NCI-H2196 (cell line): Measurements from ENCODE around the gene MRTO4.
A peak's percentile ranks its signal among the peaks of the same experiment; 100 is the strongest.
"Not testable (repeated sequence)": the region's sequence is repeated elsewhere in the genome, so short reads cannot be mapped to it uniquely, and the experiment has no call there.

Experiments
- DNase-seq: peaks from one replicate; lab custom pipeline; 2025; ENCODE audit not compliant: unreplicated experiment; lab: John Stamatoyannopoulos, UW

Gene MRTO4

DNA sequence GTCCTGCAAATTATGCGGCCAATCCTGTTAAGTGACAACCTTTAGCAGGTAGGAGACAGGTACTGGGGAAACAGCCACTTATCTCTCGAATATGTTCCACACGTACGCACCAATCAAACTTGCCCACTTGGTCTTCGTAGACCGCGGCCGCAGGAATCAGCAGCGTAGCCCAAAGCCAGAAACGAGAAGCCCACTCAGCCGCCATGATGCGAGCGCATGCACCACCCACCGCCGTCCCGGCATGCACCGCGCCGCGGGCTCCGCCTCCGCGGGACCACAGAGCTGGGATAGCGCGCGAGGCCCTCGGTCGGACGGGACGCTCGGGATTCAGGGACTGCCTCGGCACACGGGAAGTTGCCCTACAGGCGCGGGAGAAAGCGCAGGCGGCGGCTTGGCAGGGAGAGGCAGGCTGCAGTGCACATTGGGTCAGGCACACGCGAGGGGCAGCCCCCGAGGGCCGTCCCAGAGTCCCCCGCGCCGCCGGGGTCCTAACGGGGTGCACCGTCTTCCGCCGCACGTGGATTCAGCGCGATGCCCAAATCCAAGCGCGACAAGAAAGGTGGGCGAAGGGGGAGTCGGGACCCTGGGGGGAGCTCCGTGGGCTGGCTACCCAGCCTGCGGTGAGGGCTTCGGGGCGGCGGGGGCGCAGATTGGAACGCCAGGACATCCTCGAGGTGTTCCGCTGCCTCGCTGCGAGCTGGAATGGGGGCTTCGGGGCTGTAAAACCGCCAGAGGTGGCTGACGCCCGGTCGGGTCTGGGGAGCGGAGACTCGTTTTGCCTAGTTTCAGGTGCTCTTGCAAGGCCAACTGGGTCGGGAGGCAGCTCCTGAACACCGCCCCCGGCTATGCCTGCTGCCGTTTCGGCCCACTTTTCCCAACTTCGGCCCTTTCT lies at the start of gene MRTO4, which contains the start of gene EMC1:
Gene MRTO4, plus strand, starts transcription at position 501 of the 892 bp plus-strand sequence. Its CDS starts 31 bp downstream, at position 532.
Gene EMC1, minus strand, starts transcription at position 220 of the 892 bp plus-strand sequence. Its CDS starts 15 bp downstream, at position 205.
- DNase-seq = peak; percentile 85

GRCh38 chr1:19202396-19202795 lies 49.2 kb upstream of the MRTO4 start:
- no peak for DNase-seq

DNA sequence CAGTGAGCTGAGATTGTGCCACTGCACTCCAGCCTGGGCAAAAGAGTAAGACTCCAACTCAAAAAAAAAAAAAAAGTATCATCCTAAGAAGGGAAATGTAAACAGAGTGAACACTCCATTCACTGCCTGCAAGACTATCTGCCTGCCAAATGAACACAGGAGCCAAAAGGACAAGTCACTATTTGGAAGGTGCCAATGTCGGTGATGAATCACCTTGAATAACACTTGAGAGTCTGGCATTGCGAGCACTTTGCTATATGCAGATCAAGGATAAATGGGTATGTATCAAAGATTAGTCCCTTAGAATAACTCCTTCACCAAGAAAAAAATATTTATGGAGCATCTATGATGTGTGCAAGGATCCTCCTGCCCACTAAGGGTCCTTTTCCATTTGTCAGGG lies 48.2 kb upstream of the MRTO4 start:
- DNase-seq = peak; percentile 50

DNA sequence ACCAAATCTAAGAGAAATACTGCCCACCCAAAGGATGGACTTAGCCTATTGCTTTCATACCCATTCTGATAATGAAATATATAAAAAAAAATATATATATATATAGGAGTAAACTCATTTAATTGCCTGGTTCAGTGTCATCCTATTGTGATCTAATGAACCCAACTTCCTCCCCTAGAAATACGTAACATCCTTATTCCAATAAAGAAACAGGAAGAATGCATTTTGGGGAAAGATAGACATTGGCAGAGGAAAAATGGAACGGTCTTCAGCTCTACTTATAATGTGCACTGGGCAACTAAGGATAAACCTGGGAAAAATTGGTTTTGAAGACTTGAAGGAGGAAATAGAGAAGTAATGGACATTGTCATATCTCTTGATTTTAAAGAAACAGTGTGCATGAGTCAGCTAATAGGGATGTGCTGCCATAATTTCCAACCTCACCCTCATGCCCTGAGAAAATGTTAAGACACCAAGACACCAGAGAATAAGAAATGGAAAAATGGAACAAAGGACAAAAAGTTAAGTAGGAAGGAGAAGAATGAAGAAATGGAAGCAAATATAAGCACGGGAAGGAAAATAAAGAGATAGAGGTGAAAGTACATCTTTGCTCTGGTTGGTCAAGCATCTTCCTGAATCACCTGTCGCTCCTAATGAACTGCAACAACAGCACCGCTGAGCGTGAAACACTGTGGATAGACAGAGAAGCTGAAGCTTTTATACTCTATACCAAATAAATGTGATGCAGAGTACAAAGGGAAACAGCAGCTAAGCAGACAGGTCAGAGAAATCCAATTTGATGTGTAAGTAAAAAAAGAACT lies 46.9 kb upstream of the MRTO4 start:
- DNase-seq = no peak

GRCh38 chr1:19205403-19205802 lies 46.2 kb upstream of the MRTO4 start:
- no peak for DNase-seq

DNA sequence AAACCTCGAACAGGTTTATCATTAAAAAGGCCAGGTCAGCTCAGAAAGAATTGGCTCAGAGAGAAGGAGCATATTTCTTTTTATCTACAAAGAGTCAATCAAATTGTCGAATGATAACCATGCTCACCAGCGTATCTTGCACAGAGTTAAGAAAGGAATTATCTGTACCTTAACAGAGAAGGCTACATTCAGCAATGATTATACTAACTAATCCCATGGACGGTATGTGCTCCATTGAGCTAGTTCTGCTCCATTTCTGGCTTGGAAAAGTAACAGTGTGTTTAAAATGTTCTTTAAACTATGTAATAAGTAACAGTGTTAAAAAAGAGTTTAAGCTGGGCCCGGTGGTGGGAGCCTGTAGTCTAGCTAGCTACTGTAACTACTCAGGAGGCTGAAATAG lies 45.8 kb upstream of the MRTO4 start:
- DNase-seq = no peak

DNA sequence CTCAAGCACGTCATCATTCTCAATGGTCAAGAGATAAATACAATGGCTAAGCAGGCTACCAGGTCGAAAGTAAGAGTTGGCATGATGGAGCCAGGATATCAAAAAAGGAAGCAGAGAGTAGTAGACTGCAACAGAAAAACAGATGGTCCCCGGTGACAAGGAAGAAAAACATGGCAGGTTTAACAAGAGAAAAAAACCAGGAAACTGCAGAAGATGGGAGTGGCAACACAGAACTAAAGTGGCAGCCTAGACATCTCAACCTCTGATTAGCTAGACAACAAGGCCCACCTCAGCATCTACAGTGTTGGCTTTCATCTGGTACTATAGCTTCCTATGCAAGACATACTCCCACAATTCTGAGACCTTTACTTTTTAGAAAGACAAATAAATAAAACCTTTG lies 44.7 kb upstream of the MRTO4 start:
- no peak for DNase-seq

DNA sequence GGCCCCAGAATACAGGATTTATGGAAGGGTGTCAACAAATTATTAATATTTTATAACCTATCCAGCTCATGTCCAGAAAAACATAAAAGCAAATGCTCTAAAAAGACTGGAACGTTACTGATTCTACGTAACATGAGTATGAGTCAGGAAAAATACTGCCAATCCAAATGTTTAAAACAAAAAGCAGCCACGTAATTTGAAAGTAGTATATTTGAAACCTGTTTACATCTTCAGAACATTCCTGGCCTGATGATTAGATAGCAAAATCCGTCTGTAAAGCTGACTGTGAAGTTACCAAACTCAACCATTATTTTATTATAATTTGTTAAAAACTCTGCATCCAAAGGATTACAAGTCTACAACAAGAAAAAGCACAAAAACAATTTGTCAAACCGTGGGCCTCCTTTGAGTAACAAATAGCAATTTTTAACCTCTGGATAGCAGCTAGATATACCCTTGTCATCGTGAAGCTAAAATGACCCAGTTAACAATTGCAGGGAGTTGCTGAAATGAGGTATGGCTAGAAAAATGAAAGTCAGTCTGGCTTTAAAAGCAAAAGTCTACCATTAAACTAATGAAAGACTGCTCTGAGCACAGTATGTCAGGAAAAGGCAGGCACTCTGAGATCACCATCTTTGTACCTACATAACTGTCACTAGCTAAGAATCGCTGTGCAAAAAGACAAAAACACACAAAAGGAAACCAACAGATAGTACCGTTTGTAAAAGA lies 42.7 kb upstream of the MRTO4 start:
- no peak for DNase-seq

DNA sequence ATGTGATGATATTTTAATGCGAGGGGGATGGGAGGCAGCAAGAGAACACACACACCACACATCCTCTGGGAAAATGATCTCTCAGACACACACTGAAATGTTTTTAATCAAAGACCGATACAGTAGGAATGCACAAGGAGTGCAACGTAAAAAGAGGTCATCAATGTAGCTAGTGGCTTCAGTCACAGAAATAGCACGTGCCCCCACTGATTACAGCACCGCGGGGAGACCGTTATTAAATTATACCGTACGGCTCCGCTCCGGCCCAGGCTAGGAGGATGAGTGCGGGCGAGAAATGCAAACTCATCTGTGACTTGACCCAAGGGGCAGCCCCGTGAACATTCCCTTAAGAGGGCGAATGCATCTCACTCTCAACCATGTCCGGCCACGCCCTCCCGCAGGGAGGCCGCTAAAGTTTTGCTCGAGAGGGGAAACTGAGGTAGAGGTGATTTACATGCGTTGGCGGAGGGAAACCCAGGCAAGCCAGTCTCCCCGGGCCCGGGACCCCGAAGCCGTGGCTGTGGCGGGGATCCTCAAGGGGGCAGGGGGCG lies 42.1 kb upstream of the MRTO4 start:
- DNase-seq = no peak

- DNase-seq = peak; percentile 99
These were observed 41.4 kb upstream of the MRTO4 start, which contains the start of gene UBR4 for GRCh38 chr1:19209990-19210771. TSS of gene UBR4 (minus strand) at chr1:19210266. CDS start at chr1:19210248, 18 bp downstream.

DNA sequence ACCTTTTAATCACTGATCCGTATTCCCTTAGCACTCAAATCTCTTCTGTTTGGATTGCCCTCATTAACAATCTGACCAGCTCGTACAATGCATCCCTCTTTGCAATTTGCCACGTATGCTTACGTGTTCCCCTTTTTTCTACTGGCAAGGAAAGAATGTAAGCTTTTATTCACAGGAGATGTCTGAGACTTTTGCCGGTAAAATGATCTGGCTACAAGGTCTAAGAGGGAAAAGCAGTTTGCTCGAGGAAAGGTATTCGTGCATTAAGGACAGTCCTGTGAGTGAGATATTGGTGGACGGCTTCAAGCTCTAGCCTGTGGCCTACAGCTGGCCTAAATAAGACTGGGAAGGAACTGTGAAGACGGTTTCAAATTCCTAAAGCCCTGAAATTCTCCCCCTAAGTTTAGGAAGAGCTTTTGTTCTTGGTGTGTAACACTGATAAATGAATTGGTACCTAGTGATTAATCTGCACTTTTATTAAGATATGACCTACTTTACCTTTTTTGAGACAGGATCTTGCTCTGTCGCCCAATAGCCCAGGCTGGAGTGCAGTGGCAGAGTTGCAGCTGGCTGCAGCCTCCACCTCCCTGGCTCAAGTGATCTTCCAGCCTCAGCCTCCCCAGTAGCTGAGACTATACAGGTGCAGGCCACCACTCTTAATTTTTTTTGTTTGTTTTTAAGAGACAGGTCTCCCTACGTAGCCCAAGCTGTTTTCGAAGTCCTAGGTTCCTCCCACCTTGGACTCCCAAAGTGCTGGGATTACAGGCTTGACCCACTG lies 40.6 kb upstream of the MRTO4 start:
- no peak for DNase-seq

DNA sequence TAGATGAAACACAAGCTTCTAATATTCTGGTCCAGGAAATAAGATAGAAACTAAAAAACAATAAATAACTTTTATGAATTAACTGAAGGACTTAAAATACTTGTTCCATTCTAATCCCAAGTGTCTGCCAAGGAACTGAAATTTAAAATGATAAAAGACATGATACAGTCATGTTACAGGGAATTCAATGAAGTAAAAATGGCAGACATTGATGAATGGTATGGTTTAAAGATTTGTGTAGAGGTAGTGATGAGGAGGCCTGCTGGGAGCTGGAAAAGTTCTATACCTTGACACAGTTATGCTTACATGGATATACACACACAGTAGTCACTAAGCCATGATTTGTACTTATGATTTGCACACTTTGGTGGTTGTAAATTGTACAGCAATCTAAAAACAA lies 39.4 kb upstream of the MRTO4 start:
- no peak for DNase-seq

GRCh38 chr1:19213580-19213979 lies 38.0 kb upstream of the MRTO4 start:
- no peak for DNase-seq

- DNase-seq = not testable (repeated sequence)
These were observed 35.0 kb upstream of the MRTO4 start for GRCh38 chr1:19216585-19216984.

GRCh38 chr1:19219451-19219850 lies 32.2 kb upstream of the MRTO4 start:
- DNase-seq = no peak

- no peak for DNase-seq
These were observed 31.3 kb upstream of the MRTO4 start for GRCh38 chr1:19220080-19220846.

DNA sequence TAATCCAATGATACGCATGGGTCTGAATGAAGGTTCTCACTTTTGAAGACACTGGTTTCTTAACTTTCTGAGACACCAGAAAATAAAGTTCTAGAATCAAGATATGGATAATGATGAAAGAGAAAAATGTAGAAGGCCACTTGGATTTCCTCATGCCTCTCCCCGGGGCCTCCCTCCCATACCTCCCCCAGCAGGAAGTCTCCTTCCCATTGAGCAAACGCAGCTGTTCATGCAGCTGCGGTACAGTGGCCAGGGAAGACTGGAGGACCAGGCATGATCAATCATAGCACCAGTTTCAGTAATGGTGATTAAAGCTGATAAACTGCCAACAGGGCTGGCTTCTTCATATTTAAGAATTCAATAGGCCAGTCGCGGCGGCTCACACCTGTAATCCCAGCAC lies 30.6 kb upstream of the MRTO4 start:
- DNase-seq = peak; percentile 40

DNA sequence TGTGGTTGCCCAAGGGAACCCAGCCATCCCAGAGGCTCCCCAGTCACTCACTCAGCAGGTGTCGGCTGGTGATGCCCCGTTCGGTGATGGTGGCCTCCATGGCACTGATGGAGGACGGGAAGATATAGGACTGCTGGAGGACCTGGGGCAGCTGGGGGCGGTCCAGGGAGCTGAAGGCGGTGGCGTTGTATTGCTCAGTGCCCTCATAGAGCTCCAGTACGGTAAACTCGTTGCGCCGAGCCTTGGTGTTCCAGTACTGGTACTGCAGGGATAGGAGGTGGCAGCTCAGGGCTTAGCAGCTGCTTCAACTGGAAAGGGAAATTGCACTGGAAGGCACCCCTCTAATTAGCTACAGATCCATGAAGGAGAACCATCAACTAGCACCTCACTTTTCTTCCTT lies 29.0 kb upstream of the MRTO4 start:
- no peak for DNase-seq
